Measurements from ENCODE around the gene ABCG1.

ABCG1 gene

DNA sequence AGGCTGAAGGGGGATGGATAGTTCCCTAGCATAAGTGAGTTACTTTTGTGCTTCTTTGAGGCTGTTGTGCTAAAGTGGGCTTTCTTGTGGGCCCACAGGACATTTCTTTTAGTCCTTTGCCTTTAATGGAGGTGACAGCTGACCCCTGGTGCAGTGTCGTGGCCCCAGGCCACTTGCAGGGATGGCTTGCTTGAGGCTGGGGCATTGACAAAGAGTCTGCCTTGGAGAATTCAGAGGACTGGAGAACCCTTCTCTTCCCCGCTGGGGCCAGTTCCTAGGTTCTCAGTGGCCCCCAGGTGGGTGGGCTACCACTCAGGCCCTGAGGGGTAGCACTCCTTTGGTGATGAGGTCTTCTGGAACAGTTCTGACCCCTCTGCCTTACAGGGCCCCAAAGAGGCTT, 12.8 kb downstream of the ABCG1 start:
- in situ Hi-C loops (cut with HindIII; ENCODE audit: low sequenced_read_pairs), result no loop called here

DNA sequence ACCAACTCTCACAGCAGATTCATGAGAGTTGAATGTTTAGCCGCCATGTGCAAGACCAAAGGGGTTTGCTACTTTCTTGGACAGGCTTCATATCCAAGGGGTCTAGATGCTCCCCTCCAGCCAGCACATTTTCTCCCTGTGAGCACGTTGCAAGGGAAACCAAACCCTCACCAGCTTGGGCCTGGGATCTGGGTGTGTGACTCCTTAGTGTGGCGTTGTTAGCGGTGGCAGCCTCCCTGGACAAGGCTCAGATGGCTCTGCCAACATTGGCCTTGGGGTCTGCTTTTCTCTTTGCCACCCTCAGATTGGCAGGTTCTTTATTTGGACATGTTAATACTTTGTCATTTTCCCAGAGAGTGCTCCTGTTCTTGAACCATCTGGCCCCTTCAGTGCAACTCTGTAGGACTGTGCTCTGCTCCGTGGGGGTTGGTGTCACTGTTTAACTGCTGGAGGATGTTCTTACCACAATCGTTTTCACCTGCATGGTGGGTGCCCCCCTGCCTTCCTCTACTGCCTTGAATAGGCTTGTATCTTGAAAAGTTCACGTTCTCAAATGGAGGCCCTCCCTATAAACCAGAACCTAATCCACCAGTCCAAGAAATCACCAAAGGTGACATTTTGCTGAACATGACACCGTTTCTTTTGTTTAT, 13.4 kb downstream of the ABCG1 start:
- in situ Hi-C loops (cut with HindIII; ENCODE audit: low sequenced_read_pairs), result no loop called here

DNA sequence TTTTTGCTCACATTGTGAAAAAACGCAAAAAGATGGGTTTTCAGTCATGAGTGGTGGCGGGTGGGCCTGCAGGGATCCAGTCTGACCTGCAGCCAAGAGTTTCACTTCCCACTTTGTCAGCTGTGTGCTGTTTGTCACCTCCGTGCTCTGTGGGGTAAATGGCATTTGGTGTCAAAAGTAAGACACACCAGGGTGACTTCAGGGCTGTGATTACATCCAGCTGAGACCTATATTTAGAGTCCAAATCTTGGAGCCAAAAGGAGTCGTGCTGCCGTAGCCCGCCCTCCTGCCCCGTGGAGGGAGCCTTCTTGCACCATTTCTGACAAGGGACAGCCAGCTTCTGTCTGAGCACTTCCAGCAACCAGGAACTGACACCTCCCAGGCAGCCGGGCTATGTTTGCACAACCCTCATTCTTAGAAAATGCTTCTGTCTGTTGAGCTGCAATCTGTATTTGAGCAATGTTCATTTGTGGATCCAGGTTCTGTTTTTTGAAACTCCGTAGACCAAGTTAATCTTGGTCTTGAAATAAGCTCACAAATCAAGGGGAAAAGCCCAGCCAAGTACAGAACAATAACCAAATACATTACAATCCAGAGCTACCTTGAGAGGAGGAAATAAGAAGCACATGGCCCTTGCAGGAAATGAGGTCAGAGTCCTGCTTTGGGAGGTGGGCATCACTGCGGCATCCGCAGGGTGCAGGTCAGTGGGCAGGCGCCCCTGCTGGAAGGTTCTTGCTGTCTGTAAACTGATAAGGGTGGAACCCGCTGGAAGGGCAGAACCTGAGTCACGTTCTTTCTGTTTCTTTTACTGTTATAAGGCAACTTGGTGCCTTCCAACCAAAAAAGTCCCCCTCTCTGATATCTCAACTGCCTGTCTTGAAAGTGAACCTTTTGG, 14.4 kb downstream of the ABCG1 start:
- in situ Hi-C loops (cut with HindIII; ENCODE audit: low sequenced_read_pairs), result no loop called here

DNA sequence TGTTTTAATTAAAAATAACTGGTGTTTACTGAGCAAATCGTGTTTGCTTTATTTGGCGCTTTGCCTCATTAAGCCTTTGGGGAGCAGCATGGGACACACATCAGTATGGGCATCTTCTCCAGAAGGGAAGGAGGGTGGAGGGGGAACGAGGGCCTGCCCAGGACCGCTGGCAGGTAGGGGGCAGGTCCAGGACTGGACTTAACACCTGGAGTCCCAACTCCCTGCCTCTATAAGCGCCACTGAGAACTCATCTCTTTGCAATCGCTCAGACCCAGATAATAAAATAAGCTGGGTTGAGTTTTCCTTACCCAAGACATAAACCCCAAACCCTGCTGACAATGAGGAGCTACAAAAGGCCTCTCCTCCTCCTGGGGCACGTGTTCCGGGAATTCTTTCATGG, 15.1 kb downstream of the ABCG1 start:
- in situ Hi-C loops (cut with HindIII; ENCODE audit: low sequenced_read_pairs), result no loop called here

DNA sequence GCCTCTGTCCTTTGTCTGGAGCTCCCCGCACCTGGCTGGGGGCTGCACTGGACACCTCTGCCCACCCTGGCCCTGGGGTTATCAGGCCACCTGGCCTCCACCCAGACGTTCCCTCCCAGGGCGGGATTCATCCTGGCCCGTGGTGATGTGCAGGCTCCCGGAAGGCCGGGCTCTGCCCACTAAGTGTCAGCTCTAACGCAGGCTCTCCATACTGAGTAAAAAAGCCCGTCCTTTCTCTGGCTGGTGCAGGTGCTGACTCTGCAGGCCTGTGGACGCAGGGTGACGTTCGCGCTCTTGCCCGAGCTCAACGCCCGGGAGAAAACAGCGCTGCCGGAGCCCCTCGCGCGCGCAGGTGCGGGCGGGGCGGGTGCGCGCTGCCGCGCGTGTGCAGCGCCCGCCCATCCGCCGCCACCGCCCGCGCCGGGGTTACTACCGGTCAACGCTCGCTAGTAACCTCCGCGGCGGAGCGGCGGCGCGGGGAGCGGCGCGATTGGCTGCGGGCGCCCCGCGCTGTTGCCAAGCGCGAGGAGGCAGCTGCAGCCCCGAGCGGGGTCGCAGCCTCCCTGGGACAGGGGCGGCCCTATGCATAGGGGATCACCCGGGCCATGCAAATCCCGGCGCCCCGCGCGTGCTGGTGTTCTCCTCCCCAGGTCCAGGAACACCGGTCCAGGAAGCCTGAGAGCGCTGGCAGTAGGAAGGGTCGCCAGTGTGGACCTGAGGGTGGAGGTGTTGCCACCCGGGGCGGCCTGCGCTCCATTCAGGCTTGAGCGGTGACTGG, 15.7 kb downstream of the ABCG1 start:
- in situ Hi-C loops (cut with HindIII; ENCODE audit: low sequenced_read_pairs), result no loop called here

DNA sequence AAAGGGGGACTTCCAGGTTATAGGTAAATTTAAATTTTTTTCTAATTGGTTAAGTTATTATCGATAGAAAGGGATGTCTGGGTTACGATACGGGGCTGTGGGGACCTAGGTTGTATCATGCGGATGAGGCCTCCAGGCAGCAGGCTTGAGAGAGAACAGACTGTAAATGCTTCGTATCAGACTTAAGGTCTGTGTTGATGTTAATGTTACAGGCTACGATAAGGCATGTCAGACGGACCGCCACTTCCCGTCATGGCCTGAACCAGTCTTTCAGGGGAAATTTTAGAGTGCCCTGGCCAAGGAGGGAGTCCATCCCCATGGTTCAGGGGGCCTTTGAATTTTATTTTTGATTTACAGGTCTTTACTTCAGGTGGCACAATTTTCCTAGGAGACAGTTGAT, 16.7 kb downstream of the ABCG1 start:
- in situ Hi-C loops (cut with HindIII; ENCODE audit: low sequenced_read_pairs), result no loop called here

DNA sequence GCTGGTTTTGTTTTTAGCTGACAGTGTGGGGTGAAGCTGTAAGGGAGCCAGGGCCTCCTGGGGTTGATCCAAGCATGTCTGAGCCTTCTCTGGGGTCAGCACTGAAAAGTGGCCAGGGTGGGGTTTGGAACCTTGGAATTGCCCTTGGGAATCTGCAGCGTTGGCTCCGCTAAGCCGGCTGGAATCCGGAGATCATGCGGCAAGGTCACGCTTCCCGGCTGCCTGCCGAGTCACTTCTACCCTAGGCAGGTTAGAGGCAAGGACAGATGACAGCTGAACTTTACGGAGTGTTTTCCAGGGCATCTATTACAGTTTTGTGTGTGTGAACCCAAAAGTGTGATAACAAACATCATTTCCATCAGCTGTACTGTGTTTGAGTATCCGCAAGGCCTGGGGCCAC, 17.1 kb downstream of the ABCG1 start:
- in situ Hi-C loops (cut with HindIII; ENCODE audit: low sequenced_read_pairs), result no loop called here

DNA sequence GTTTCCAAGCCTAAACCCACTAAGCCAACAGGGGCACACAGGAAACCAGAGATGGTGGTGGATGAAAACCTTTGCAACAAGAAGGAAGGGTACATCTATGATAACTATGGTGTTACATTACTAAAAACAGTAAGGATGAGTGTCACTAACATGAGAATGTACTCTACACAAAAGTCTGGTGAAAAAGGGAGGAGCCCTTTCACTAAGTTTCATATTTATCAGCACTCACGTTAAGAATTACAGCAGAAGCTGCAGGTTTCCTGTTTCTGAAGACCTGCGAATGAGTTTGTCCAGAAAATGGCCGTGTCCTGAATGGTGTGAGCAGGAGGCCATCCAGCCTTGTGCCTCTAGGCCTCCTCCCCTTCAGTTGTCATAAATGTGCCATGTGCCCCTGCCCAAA, 17.8 kb downstream of the ABCG1 start:
- in situ Hi-C loops (cut with HindIII; ENCODE audit: low sequenced_read_pairs), result no loop called here

DNA sequence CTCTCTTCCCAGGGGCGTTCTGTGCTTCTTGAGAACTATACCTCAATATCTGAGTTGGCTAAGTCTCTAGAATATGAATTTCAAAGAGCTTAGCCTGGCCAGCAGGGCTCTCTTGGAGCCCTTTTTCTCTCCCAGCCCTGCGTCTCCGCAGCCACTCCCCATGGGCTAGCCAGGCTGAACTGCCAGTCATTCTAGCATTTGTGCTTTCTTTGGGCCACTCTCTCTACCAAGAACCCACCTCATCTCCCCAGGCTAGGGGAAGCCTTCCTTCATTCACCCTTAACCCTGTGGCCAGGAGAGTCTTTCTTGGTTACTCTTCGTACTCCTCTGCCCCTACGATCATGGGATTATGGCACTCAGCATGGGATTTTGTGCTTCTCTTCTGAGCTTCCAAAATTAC, 18.2 kb downstream of the ABCG1 start:
- in situ Hi-C loops (cut with HindIII; ENCODE audit: low sequenced_read_pairs), result no loop called here

DNA sequence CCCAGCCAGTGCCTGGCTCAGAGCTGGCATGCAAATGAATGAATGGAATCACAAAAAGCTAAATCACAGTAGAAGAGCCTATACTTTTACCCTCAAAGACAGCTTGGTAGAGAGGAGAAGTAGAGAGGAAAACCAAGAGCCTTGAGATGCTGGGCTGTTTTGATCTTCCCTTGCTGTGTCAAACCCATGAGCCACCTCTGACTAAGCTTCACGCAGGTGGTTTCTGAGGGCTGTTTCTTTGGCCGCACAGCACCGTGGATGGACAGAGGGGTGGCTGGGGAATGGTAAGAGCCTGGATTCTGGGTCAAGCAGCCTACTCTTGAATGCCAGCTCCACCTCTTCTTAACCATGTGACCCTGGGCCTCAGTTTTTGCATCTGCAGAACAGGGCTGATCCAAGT, 18.6 kb downstream of the ABCG1 start:
- in situ Hi-C loops (cut with HindIII; ENCODE audit: low sequenced_read_pairs), result no loop called here

DNA sequence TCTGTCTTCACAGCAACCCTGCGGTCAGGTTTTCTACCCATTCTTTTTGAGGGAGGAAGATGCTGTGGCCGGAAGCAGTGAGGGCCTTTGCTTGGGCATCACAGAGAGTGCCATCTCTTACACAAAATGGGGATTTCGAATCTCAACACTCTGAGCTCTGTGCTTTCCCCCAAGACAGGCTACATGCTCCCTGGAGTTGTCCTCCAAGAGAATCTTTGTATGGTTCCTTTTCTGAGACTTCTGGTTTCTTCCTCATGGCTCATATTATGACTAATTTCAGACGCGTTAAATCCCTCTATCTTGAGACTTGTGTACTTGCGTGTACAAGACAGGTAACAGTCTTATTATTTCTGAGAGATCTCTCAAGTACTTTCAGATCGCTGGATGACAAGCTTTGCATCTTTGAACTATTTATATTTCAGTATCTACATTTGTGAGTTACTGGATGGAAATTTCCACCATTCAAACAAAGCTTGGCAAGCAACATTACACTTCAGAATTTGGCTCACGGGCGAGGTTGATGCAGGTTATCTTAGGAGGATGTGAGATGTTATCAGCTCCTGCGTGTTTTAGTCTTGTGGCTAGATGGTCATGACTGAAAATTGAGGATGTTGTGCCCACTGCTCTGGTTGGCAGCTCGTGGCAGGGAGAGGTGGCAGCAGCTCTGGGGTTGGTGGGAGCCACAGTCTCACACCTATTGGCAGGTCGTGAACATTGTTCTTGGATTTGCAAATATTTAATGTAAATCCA, 19.4 kb downstream of the ABCG1 start:
- in situ Hi-C loops (cut with HindIII; ENCODE audit: low sequenced_read_pairs), result no loop called here

DNA sequence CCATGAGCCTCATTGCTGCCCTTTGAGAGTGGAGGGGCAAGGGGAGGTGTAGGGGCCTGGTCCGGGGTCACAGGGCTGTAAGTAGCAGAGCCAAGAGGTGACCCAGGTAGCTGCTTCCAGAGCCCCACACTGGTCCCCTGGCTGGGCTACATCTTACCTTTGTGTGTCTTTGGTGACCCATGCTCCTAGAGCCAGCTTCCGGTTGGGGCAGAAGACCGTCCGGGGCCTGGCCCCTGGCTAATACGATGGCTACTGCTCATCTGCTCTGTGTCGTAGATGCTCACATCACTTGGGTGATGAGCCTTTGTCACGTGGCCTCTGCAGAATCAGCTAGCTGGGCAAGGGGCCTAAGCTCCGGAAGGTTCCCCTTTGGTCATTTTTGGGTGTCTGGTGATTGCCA, 20.6 kb downstream of the ABCG1 start:
- in situ Hi-C loops (cut with HindIII; ENCODE audit: low sequenced_read_pairs), result no loop called here

DNA sequence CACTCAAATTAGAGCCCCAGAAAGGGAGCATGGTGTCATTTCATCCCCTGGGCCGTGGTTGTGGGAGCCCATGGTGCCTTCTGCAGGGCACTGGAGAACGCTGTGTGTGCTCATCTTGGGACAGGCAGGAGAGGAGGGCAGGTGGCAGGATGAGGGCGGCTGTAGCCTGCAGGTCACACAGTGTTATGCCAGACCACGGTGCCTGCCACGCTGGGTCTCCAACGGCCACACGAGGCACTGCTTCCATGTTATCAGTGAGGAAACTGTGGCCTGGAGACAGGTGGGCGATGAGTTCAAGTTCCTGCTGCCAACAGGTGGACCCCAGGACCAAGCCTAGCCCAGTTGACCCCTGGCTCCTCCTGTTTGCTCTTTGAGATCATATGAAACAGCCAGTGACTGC, 21.0 kb downstream of the ABCG1 start:
- in situ Hi-C loops (cut with HindIII; ENCODE audit: low sequenced_read_pairs), result no loop called here

DNA sequence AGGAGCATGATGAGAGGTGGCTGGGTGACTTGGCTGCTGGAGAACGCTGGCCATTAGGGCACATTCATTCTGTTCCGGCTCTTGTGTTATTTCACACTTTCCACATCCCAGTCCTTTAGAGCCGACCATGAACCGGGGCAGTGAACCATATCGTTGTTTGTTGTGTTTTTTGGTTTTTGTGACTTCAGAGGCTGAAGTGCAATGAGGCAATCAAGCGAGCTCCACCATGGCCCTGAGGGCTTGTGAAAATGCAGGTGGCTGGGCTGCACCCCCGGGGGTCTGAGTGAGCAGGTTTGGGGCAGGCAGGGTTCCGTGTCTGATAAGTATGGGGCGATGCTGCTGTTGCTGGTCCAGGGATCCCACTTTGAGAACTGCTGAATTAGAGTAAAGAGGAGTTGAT, 23.7 kb downstream of the ABCG1 start:
- in situ Hi-C loops (cut with HindIII; ENCODE audit: low sequenced_read_pairs), result no loop called here

DNA sequence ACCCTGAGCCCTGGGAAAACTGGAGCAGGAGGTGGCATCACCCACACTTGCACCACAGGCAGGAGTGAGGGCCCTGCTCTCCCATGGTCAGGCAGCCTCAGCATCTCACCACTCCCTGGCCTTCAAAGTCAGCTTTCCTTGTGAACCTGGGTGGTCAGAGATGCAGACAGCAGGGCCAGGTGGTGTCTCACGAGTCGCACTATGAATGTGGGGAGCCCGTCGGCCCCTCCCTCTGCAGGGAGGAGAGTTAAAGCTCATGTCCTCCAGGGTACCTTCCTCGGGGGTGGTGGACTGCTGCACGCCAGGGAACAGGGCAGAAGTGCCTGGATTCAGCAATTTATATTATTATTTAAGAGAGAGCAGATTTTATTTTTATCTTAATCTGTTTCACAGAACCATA, 24.1 kb downstream of the ABCG1 start:
- in situ Hi-C loops (cut with HindIII; ENCODE audit: low sequenced_read_pairs), result no loop called here

DNA sequence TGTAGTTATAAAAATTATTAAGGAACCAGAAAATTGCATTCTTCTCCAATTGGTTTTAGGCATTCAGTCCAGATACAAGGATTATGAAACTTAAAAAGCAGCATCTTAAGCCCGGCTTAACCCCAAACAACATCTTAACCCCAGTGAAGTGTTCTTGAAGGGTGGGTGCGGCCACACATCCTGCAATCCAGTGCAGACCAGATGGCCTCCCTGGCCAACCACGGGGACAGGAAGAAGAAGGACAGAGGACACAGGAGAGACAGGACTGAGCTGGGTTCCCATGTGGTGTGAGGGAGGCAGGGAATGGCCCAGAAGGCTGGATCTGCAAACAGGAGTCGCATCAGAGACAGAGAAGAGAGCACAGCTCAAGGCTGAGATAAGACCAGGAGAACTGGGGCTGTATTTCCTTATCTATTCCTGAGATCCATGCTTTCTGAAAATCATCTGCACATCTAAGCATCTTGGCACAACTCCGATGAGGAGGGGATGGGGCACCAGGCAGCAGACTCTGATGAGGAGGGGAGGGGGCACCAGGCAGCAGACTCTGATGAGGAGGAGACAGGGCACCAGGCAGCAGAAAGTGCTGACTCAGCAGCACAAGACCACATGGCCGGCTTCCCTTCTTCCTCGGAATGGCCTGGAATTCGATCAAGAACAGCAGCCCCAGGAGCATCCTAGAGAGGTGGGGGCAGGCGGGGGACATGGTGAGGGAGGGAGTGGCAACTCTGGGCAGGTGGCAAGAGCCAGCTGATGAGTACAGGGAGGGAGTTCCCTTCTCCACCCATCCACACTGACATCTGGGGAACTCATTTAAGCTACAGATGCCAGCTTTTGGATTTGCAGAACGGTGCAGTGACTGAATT, 26.6 kb downstream of the ABCG1 start:
- in situ Hi-C loops (cut with HindIII; ENCODE audit: low sequenced_read_pairs), result no loop called here

DNA sequence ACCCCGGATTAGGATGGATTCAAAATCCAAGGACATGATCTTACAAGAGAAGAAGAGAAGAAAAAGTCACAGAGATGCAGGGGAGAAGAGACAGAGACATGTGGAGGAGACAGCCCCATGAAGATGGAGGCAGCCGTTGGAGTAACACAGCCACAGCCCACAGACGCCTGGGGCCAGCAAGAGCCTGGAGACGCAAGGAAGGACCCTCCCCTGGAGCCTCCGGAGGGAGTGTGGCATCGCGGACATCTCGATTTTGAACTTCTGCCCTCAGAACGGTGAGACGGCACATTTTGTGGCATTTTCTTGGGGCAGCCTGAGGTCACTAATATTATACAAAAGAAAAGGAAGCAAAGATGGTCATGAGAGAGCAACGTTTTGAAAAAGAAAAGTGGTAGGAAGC, 28.8 kb downstream of the ABCG1 start:
- in situ Hi-C loops (cut with HindIII; ENCODE audit: low sequenced_read_pairs), result no loop called here

DNA sequence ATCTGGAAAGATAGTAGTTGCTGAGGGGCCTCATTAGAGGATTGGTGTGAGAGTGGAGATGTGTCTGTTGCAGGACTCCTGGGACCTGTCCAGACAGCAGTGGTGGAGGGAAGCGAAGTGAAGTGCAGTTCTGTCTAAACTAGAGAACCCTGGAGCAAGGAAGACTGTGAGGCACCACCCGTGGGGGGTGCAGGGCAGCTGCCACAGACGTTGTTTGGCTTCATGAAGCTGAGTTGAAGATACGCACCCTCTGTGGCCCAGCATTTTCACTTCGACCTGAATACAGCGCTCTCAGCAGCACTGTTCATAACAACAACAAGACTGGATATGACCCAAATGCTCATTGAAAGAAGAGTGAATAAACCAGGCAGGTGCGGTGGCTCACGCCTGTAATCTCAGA, 29.3 kb downstream of the ABCG1 start:
- in situ Hi-C loops (cut with HindIII; ENCODE audit: low sequenced_read_pairs), result no loop called here

DNA sequence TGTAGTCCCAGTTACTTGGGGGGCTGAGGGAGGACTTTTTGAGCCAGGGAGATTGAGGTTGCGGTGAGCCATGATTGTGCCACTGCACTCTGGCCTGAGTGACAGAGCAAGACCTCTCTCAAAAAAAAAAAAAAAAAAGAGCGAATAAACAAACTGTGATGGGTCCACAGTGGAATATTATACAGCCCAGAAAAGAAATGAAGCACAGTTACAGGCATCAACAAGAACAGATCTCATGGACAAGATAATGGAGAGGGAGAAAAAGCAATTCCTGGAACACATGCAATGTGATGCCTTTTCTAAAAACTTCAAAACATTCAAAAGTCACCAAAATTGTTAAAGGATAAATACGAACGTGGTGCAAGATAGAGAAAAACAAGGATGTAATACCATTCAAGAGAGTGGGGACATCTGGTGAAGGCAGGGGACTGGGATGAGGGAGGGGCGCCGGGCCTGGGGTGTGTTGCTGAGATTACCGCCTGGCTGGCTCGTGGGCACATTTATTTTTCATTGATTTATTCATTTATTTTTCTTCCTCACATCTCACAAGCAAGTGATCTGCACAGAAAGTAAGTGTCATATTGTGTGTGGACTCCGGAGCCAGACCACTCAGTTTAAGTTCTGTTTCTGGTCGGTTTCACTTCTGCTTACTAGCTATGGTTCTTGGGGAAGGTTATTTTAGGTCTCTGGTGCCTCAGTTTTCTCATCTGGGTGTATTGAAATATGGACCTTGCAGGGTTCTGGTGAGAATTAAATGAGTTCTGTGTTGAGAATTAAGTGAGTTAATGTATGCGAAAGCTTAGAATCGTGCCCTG, 30.1 kb downstream of the ABCG1 start:
- in situ Hi-C loops (cut with HindIII; ENCODE audit: low sequenced_read_pairs), result no loop called here
